GM21529 (cell line): ENCODE measurements around the gene HMGXB4.

Experiments
- ATAC-seq: cut with Tn5 transposase; IDR thresholded peaks from one replicate; pipeline ENCODE4 v1.9.1; 2021; ENCODE audit not compliant: unreplicated experiment

Gene HMGXB4

DNA sequence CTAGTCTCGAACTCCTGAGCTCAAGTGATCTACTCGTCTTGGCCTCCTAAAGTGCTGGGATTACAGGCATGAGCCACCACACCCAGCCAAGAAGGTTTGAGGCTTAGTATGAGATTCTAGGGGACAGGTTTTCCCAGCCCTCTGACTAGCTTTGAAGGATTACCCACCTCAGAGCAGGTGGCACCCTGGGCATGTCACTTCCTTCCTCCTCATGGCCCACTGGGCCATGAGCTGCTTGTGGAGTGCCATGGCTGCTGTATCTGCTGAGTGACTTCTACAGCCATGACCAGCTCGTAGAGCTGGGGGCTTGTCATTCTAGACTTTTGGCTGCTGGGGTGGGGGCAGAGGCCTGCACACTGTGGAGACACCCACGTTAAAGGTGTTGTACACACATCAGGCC lies 67.5 kb downstream of the HMGXB4 start:
- ATAC-seq: no peak

DNA sequence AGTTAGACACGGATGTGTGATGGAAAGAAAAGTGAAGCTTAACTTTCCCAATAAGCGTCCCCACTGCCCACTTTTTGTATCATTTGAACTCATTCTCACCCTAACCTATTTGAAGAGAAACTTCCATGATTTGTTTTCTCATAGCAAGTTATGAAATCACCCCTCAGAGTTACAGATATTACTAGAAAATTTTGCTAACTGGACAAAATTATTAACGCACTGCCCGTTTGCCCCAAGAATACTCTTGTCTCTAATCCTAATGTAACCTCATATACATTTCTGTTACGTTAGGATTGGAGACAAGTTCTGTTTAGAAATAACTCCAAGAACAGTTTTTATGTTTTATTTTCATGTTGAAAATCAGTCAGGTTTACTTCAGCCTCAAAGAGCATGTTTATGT lies 67.9 kb downstream of the HMGXB4 start:
- no peak for ATAC-seq

DNA sequence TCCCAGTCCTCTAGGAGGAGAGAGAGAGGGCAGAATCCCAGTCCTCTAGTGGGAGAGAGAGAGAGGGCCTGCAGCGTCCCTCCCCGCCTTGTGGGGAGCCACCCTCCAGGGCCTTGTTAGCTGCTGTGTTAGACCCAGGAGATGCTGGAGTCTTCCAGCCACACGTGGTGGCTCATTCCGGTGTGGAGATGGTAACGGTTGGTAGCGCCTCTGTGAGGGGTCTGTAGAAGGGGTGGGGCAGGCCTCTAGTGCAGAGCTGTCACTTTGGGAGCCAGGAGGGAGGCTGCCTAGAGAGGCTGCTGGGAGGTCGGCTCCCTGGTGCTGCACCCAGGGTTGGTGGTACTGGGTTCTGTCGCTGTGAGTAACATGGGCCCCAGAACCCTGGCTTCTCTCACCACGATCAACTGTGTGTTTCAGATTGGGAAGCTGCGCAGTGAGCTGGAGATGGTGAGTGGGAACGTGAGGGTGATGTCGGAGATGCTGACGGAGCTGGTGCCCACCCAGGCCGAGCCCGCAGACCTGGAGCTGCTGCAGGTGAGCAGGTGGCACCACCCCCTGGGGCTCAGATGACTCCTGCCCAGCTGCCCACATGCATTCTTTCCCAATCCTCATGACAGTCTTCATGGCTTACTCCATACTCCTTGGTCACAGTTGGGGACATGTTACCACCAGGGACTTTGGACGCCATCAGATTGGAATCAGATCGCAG lies 69.7 kb downstream of the HMGXB4 start:
- ATAC-seq: no peak

DNA sequence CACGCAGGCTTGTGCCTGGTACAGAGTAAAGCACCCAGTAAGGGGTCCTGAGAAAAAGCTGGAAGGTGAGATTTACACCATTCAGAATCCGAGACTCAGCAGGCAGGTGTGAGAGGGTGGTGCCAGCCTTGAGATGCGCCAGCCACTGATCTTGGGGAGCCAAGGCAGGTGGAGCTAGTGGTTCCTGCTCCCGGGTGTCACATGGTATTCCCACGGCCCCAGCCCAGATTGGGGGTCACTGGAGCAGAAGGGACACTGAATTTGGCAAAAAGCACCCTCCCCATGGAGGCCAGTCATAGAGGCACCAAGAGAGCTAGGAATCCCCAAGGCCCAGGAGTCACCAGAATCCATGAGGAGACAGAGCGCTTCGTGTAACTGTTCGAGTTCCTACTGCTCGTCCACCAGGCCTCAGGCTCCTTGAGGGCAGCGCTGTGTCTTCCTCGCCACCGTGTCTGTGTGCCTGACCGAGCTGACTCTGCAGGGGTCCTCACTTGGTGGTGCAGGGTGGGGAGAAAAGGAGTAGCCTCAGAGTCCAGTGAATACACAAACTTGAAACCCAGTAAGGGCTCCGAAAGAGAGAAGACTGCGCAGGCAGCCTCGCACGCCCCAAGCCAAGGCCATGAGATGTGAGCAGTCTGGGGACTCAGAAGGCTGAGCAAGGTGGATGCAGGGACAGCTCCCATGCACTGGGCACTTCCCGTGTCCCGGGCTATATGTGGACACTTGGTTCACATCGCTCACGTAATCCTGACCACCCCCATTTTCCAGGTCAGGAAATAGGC lies 70.6 kb downstream of the HMGXB4 start:
- ATAC-seq: no peak

DNA sequence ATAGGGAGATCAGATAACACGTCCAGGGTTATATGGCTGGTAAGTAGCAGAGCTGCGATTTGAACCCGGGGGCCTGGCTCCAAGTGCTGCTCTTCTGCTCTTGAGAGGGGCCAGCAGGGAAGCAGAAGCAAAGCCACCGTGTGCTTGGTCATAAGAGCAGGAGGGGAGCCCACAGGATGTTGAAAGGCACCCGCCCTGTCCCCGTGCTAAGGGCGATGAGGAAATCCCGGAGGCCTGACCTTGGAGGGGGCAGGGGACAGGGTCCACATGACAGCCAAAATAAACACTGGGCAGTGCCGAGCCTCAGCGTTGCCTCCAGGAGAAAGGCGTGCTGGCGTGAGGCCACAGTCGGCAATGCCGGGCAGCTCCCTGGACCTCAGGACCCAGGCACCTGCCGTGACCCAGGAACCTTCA lies 71.2 kb downstream of the HMGXB4 start:
- no peak for ATAC-seq

DNA sequence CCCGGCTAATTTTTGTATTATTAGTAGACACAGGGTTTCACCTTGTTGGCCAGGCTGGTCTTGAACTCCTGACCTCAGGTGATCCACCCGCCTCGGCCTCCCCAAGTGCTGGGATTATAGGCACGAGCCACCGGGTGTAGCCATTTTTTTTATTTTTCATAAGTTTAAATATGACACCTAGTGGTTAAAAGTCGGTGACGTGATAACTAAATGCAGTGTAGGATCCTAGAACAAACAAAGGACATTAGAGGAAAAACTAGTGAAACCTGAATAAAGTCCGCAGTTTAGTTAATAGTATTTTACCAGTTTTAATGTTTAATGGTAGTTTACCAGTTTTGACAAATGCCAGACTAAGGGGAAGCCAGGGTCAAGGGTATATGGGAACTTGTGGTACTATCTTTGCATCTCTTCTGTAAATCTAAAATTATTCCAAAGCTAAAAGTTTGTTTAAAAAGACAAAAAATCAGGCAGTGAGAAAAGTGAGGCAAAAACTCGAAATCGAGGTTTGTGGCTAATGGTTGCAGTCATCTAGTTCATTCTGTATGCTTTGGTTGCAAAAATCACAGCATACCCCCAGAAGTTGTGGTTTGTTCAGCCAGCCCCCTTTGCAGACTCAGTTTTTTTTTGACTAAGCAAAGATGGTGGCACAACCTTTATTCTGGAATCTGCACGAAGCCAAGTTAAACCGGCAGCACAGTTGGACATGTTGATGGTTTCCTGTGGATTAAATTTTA lies 72.0 kb downstream of the HMGXB4 start:
- ATAC-seq: no peak

DNA sequence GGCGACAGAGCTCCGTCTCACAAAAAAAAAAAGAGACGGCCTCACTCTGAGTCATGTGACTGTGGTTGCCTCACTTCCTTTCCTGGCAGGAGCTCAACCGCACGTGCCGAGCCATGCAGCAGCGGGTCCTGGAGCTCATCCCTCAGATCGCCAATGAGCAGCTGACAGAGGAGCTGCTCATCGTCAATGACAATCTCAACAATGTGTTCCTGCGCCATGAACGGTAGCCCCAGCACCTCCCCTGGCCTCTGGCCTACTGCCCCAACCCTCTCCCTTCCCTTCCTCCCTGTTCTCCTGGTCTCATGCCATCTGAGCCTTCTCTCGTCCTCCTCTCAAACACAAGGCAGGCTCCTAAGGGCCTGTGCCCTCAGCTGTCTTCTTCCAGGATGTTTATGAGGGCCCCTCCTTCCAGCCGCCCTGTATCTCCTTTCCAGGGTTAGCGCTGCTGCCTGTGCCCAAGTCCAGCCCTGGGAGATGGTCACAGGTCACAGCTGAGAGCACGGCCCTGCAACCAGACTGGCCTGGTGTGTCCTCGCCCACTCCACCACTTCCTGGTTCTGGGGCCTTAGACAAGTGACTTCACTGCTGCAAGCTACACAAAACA lies 73.1 kb downstream of the HMGXB4 start:
- no peak for ATAC-seq

DNA sequence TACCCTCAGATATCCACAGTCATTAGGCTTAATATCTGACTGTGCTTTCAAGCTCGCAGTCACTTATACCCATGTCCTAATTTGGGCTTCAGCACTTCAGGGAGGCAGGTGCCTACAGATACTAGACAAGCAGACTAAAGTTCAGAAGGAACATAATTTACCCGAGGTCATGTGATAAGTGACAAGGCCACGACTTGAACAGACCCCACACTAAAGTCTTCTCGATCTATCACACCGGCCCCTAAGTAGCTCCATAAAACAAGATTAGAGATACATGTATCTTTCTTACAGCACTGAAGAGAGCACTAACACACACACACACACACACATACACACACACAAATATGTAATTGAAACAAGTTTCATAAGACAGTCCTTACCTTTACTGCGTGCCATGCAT lies 75.0 kb downstream of the HMGXB4 start:
- no peak for ATAC-seq

DNA sequence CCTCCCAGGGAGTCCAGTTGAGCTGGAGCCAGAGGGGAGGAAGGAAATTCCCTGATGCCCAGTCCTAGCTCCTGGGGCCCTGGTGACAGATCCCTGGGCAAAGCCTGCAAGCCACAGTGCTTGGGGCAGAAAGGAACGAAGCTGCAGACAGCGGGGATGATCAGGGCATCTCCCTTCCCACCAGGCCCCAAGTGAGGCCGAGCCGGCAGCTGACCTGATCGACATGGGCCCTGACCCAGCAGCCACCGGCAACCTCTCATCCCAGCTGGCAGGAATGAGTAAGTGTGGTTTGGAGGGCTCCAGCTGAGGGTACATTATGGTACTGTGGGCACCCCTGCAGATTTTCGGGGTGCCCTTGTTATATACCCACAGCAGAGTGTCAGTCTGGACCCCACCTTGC lies 75.9 kb downstream of the HMGXB4 start:
- ATAC-seq: no peak

DNA sequence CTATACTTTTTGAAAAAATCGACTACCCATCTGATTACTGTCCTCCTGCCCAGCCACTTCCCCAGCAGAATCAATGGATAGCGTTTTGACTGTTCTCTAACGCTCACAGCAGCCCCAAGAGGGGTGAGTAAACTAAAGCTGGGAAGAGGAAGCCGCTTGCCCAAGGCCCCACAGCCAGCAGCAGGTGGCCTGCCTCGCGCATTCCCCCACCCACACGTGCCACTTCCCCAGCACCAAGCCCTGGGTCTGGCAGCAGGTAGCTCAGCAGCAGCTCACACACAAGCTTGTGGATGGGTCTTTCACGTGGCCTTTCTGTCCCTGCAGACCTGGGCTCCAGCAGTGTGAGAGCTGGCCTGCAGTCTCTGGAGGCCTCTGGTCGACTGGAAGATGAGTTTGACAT lies 76.7 kb downstream of the HMGXB4 start:
- ATAC-seq: no peak

DNA sequence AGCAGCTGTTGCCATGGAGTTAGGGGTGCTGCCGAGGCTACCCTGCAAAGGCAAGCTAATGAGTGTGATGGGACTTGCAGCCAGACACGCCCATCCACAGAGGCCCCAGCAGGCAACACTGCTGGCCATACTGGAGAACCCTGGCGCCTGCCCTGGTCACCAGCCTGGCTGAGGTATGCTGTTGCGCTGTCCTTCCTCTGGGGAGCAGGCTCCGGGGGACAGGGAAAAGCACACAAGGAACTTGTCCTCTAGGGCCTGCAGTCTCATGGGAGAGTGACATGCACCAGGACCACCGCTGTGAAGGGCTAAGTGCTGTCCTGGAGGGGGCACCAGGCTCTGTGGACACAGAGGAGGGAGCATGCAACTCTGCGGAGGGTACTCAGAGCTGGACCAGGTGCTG lies 78.2 kb downstream of the HMGXB4 start:
- no peak for ATAC-seq

DNA sequence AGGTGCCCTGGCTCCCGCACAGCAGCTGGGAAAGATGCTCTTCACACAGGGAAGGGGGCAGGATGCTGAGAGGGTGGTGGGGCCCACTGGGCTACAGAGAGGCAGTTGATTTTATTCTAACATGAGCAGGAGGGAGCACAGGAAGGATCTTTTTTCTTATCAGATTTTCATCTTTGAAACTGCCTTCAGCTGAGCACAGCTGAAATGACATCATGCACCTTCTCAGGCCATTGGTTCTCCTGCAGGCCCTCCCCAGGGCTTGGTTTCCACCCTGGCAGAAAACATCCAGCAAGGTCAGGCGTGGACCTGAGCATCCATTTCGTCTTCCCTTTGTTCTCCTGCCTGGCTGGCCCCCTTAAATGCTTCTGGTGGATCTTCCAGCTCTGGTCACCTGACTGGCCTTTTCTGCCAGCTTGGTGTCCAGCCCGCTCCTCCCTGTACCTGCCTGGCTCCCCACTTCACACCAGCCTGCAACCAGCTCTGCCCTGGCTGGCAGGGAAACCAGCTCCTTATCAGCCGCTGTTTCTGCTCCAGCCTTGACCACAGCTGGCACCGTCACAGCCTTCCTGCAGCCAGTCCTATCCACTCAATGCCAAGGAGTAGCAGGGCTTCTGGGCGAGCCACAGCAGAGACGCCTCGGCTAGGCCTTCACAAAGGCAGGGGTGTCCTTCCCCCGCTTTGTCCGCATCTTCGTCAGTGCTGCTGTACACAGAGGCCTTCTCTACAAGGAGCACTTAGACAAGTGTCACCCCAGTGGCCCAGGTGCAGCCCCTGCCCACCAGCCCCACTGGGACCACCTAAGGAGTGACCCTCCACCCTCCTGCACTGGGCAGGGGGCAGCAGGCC lies 78.9 kb downstream of the HMGXB4 start:
- ATAC-seq: no peak

DNA sequence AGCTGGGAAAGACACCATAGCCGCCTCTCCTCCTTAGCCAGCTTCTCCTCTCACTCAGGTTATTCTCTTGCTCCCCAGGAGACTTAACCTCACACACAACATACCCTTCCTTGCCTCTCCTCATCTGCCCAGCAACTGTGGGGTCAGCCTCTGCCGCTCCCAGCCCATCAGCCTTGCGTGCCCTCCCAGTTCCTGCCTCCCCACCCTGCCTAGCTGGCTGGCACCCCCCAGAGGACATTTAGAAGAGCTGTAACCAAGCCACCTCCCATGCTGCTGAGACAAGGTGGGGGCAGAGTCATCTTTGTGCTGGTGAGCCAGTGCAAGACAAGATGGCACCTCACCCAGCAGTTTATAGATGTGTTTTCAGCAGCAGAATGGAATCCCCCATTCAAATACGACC lies 80.6 kb downstream of the HMGXB4 start:
- ATAC-seq: no peak

DNA sequence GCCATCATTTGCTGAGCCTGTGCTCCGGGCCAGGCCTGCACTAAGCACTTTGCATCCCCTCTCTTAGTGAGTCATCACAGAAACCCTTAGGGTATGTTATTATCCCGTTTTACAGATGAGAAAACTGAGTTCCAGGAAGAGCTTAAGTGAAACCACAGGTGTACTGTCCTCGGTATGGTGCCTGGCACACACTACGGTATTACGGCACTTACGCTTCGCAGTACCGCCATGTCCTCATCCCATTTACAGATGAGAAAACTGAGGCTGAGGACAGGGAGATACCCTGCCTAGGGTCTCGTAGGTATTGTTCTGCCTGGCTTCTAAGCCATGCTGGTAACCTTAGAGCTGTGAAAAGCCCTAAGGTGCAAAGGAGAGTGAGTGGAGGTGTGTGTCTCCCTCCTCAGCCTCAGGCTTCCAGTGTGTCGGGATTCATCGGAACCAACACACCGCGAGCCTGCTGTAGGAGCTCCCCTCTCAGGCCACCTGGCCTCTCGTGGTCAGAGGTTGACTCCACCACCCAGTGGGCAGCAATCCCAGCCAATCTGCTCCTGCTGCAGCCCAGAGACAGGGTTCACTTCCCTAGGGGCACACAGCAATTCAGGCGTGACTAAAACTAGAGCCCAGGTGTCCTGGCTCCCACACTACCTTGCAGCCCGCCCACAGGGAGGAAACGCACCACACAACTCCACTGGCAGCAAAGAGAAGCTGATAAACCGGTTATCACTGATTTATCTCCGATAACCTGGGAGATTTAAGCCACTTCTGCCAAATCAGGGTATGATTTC lies 84.0 kb downstream of the HMGXB4 start:
- no peak for ATAC-seq

DNA sequence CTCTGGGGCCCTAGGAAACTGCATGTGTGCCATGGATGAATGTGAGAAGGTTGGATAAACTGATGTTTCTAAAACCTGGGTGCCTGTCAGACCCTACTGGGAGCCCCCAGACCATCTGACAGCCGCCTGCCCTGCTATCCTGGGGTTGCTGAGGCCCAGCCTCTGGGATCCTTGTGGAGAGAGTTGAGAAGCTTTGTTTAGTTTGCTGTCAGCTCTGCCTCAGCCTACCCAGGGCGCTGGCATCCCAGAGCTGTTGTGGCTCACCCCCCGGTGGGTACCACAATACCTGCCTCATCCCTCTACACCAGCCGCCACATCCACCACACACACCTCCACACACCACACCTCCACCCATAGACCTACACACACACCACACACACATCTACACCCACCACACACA lies 85.1 kb downstream of the HMGXB4 start:
- ATAC-seq: no peak

DNA sequence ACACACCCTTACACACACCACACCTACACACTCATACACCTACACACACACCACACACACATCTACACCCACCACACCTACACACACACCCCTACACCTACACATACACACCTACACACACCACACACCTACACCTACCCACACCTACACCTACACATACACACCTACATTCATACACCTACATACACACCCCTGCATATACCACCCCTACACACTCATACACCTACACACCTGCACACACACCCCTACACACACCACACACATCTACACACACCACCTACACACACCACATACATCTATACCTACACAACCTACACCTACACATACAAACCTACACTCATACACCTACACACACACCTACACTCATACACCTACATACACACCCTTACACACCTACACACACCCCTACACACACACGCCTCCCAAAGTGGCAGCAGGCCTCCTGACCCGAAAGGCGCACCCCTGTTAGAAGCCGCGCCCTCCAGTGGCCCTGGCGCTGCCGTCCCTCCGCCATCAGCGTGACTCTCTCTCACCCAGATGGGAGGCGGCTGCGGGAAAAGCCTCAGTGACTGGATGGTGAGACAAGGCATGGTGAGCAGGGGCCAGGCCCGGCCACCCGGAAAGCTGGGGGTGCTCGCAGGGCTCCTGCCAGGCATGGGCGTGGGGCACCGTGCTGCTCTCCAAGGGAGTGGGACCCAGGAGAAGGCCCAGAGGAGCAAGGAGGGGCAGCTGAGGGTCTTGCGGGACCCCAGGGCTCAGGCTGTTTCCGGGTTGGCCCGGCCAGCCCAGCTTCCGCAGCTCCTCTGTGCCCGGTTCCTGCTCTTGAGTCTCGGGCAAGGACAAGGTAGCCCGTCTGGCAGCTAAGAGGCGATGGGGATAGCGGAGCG lies 86.6 kb downstream of the HMGXB4 start:
- no peak for ATAC-seq

DNA sequence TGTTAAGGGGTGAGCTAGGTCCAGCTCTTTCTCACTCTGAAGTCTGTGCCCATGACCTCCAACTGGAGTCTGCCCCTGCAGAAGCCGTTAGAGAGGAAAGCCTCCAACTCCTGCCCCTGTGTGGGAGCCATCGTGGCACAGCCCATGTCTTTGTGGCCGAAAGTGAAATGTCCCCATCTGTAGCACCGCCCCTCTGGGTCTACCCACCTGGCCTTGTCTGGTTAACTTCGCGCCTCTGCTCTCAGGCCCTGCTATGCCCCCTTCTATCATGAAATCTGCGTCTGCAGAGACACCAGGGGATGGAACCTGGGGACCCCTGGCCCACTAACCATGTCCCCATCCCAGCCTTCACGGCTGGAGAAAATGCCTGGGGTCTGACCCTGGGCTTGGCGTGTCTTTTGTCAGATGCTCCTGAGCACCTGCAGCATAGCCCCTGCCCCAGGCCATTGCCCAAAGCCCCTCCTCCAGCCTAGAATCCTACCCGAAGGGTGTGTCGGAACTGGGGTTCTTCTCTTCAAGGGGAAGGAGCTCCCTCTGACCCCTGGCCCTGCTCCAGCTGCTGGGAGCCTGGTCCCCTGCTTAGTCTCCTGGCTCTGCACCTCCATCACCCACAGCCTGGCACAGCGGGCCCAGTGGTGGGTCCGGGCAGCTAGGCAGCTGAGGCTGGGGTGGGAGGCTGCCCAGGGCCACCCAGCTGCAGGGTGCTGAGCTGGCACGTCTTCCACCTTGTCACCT lies 87.8 kb downstream of the HMGXB4 start:
- no peak for ATAC-seq
